ENCODE measurements around the gene PTPRG.

Gene PTPRG

GRCh38 chr3:61819861-61820260, 258.5 kb downstream of the PTPRG start:
- DNase-seq (ENCODE audit: low spot score): no peak
- no peak overlapping the region for H3K4me3 ChIP-seq (ENCODE audit: severe bottlenecking)
- no peaks in the 10 kb centered on the region for H3K36me3 ChIP-seq (ENCODE audit: low read depth)
- TF ChIP-seq CTCF (IDR thresholded peaks at IDR 0.05; ENCODE audit: poor library complexity, severe bottlenecking): no peak
- no peaks in the 10 kb centered on the region for H3K27me3 ChIP-seq (ENCODE audit: insufficient read depth, poor library complexity, severe bottlenecking)
- H3K27ac ChIP-seq (ENCODE audit: poor library complexity, severe bottlenecking): no peak overlapping the region
- ATAC-seq (ENCODE audit: low read depth): 0 out of 3 replicates have a peak, but pooled peaks have one; percentile 17
- no peaks in the 10 kb centered on the region for H3K4me1 ChIP-seq (ENCODE audit: insufficient read depth, poor library complexity, severe bottlenecking)
- no peaks in the 10 kb centered on the region for H3K9me3 ChIP-seq (ENCODE audit: severe bottlenecking)

- Histone ChIP-seq H3K4me3 (ENCODE audit: severe bottlenecking) (no peak overlapping the region), H3K36me3 (ENCODE audit: low read depth) (no peaks in the 10 kb centered on the region), H3K4me1 (ENCODE audit: insufficient read depth, poor library complexity, severe bottlenecking) (no peaks in the 10 kb centered on the region), H3K27me3 (ENCODE audit: insufficient read depth, poor library complexity, severe bottlenecking) (no peaks in the 10 kb centered on the region), H3K27ac (ENCODE audit: poor library complexity, severe bottlenecking) (no peak overlapping the region), H3K9me3 (ENCODE audit: severe bottlenecking) (no peaks in the 10 kb centered on the region)
- TF ChIP-seq CTCF (IDR thresholded peaks at IDR 0.05; ENCODE audit: poor library complexity, severe bottlenecking): no peak
- ATAC-seq (ENCODE audit: low read depth) (no peak), DNase-seq (ENCODE audit: low spot score) (no peak)
These were observed 259.1 kb downstream of the PTPRG start for GRCh38 chr3:61820306-61820992.

- no peaks in the 10 kb centered on the region for H3K4me1 ChIP-seq (ENCODE audit: insufficient read depth, poor library complexity, severe bottlenecking)
- H3K36me3 ChIP-seq (ENCODE audit: low read depth): no peaks in the 10 kb centered on the region
- H3K27ac ChIP-seq (ENCODE audit: poor library complexity, severe bottlenecking): no peak overlapping the region
- TF ChIP-seq CTCF (IDR thresholded peaks at IDR 0.05; ENCODE audit: poor library complexity, severe bottlenecking): no peak
- no peaks in the 10 kb centered on the region for H3K27me3 ChIP-seq (ENCODE audit: insufficient read depth, poor library complexity, severe bottlenecking)
- ATAC-seq (ENCODE audit: low read depth): no peak
- no peak overlapping the region for H3K4me3 ChIP-seq (ENCODE audit: severe bottlenecking)
- no peak for DNase-seq (ENCODE audit: low spot score)
- H3K9me3 ChIP-seq (ENCODE audit: severe bottlenecking): no peaks in the 10 kb centered on the region
These were observed 260.5 kb downstream of the PTPRG start for GRCh38 chr3:61821823-61822251.

GRCh38 chr3:61822588-61822987, 261.2 kb downstream of the PTPRG start:
- Histone ChIP-seq H3K4me1 (ENCODE audit: insufficient read depth, poor library complexity, severe bottlenecking) (no peaks in the 10 kb centered on the region), H3K36me3 (ENCODE audit: low read depth) (no peaks in the 10 kb centered on the region), H3K4me3 (ENCODE audit: severe bottlenecking) (no peak overlapping the region), H3K27ac (ENCODE audit: poor library complexity, severe bottlenecking) (no peak overlapping the region), H3K27me3 (ENCODE audit: insufficient read depth, poor library complexity, severe bottlenecking) (no peaks in the 10 kb centered on the region), H3K9me3 (ENCODE audit: severe bottlenecking) (no peaks in the 10 kb centered on the region)
- ATAC-seq (ENCODE audit: low read depth) (no peak), DNase-seq (ENCODE audit: low spot score) (no peak)
- no peak for TF ChIP-seq CTCF (IDR thresholded peaks at IDR 0.05; ENCODE audit: poor library complexity, severe bottlenecking)

GRCh38 chr3:61824553-61825135, 263.3 kb downstream of the PTPRG start:
- Histone ChIP-seq H3K27me3 (ENCODE audit: insufficient read depth, poor library complexity, severe bottlenecking) (no peaks in the 10 kb centered on the region), H3K36me3 (ENCODE audit: low read depth) (no peaks in the 10 kb centered on the region), H3K4me3 (ENCODE audit: severe bottlenecking) (no peak overlapping the region), H3K27ac (ENCODE audit: poor library complexity, severe bottlenecking) (no peak overlapping the region), H3K4me1 (ENCODE audit: insufficient read depth, poor library complexity, severe bottlenecking) (no peaks in the 10 kb centered on the region), H3K9me3 (ENCODE audit: severe bottlenecking) (no peaks in the 10 kb centered on the region)
- TF ChIP-seq CTCF (IDR thresholded peaks at IDR 0.05; ENCODE audit: poor library complexity, severe bottlenecking): no peak
- DNase-seq (ENCODE audit: low spot score) (no peak), ATAC-seq (ENCODE audit: low read depth) (no peak)

All from RWPE2 (cell line).